Effector CD4-positive, alpha-beta T cell (primary cell): ENCODE data around the gene ANKRD9.

Experiments
- DNase-seq: peaks from one replicate; pipeline ENCODE4 v3.0.0-alpha.2; 2020

The ANKRD9 gene

GRCh38 chr14:102471921-102472790, 37.4 kb downstream of the ANKRD9 start:
- DNase-seq = no peak

- no peak for DNase-seq
Measured at GRCh38 chr14:102469261-102469660, 40.3 kb downstream of the ANKRD9 start.

GRCh38 chr14:102464846-102465341, 44.7 kb downstream of the ANKRD9 start:
- no peak for DNase-seq

GRCh38 chr14:102464006-102464405, 45.6 kb downstream of the ANKRD9 start:
- no peak for DNase-seq

GRCh38 chr14:102462391-102462790, 47.2 kb downstream of the ANKRD9 start:
- DNase-seq = no peak

GRCh38 chr14:102461490-102462338, 47.9 kb downstream of the ANKRD9 start:
- no peak for DNase-seq

- DNase-seq = no peak
Measured at GRCh38 chr14:102457509-102457908, 52.1 kb downstream of the ANKRD9 start.

- DNase-seq = no peak
Measured at GRCh38 chr14:102454711-102455110, 54.9 kb downstream of the ANKRD9 start.

GRCh38 chr14:102452302-102452701, 57.3 kb downstream of the ANKRD9 start:
- DNase-seq = no peak
